NCI-H774 (cell line): ENCODE measurements around the gene SLC38A1.
A peak's percentile ranks its signal among the peaks of the same experiment; 100 is the strongest.

Experiments used
- DNase-seq: peaks from one replicate; lab custom pipeline; 2025; lab: John Stamatoyannopoulos, UW

The SLC38A1 gene

DNA sequence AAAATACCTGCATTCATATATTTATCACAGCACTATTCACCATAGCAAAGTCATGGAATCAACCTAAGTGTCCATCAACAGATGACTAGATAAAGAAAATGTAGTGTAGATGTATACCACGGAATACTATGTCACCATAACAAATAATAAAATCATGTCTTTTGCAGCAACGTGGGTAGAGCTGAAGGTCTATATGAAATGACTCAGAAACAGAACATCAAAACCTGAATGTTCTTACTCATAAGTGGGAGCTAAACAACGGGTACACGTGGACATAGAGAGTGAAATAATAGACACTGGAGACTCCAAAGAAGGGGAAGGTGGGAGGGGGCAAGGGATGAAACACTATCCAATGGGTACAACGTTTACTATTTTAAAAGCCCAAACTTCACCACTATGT, 37.9 kb downstream of the SLC38A1 start:
- no peak for DNase-seq

- DNase-seq: no peak
Observed at GRCh38 chr12:46230306-46230705, 38.5 kb downstream of the SLC38A1 start.

- no peak for DNase-seq
Observed at GRCh38 chr12:46227616-46228015, 41.2 kb downstream of the SLC38A1 start.

DNA sequence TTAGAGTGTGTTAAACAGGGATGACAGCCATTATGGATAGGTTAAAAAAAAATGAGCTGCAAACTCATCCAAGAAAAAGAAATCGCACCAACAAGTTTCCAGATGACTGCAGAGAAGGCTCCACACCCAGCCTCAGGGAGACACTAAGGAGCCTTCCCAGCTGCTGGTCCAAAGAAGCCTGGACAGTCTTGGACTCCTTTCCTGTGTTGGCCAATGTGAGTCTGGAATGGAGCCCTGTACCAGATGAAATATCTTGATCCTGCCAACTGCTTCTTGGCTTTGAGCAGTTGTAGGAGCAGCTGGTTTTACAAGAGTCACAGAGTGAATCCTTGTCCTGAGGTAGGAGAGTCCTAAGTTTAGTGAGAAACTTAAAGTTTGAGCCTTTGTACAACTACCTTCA, 44.5 kb downstream of the SLC38A1 start:
- DNase-seq: no peak

GRCh38 chr12:46223047-46223446, 45.8 kb downstream of the SLC38A1 start:
- DNase-seq: no peak

- no peak for DNase-seq
Observed at GRCh38 chr12:46222636-46223035, 46.2 kb downstream of the SLC38A1 start.

GRCh38 chr12:46221255-46222128, 47.4 kb downstream of the SLC38A1 start:
- DNase-seq: no peak

DNA sequence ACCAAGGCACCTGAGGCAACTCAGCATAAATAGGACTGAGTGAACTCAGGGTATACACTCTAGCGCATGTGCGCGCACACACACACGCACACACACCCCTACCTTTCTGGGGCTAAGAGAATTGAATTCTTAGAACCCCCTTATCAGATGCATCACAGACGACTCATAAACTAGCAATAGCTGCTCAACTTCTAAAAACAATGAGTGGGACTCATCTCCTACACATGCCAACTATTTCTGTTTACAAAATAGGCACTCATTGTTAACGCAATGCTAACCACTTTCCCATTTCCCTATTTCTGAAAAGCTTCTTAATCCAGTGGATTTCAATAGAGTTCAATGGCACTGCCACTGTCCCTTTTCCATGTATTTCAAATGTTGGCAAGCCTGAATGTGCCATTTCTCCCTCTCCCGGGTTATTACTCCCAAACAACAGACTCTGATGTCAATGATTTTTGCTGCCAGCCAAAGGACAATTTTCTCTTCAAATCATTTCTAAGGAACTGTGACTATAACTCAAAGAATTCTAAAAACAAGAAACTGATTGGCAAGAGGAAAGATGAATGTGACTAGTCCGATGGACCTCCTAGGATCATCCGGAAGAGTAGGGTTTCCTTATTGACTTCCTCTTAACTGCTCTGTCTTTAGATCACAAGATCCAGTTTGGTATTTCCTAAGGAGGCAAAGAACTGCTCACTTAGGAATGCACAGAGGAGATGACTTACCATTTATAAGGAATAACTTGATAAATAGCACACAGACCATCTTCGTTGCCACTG, 48.8 kb downstream of the SLC38A1 start:
- DNase-seq: no peak

DNA sequence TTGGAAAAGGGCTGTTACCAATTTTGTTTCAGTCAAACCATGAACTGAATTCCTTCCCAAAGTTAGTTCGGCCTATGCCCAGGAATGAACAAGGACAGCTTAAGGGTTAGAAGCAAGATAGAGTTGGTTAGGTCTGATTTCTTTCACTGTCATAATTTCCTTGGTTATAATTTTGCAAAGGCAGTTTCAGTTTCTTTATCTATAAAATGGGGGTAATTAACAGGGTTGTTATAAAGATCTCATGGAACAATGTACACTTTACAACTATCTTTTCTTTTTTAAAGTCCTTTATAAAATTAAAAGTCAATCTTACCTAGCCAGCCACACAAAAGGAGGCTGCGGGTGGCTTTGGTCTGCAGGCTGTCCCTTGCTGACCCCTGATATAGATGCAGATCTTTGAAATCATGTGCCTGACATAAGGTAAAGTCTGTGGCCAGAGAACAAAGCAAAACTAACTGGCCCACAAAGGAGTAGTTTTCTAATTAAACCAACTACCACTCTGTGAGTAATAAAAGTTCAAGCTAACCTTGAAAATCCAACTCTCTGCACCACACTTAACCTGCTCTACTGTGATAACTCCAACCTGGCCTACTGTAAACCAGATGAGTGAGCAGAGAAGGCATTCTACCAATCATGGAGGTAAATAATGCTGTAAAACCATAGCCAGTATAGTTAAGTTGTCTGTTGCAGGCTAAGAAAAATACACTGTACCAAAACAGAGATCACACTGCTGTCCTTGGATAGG, 49.5 kb downstream of the SLC38A1 start:
- no peak for DNase-seq

DNA sequence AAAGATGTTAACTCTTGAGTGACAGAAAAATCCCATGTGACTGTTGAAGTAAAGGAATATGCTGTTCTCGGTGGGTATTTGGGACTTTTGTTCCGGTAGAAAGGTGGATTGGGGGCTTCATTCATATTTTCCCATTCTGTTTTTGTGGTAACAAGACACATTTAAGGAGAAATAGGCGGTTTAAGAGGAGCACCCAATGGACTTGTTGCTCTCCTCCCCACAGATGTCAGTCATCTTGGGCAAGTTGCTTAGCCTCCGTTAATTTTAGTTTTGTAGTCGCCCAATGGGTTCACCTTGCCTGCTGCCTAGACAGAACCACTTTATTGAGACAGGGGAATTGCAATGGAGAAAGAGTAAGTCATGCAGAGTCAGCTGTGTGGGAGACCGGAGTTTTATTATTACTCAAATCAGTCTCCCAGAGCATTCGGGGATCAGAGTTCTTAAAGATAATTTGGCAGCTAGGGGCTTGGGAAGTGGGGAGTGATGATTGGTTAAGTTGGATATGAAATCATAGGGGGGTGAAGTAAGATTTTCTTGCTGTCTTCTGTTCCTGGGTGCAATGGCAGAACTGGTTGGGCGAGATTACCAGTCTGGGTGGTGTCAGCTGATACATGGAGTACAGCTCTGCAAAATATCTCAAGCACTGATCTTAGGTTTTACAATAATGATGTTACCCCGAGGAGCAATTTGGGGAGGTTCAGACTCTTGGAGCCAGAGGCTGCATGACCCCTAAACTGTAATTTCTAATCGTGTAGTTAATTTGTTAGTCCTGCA, 50.3 kb downstream of the SLC38A1 start:
- DNase-seq: no peak

DNA sequence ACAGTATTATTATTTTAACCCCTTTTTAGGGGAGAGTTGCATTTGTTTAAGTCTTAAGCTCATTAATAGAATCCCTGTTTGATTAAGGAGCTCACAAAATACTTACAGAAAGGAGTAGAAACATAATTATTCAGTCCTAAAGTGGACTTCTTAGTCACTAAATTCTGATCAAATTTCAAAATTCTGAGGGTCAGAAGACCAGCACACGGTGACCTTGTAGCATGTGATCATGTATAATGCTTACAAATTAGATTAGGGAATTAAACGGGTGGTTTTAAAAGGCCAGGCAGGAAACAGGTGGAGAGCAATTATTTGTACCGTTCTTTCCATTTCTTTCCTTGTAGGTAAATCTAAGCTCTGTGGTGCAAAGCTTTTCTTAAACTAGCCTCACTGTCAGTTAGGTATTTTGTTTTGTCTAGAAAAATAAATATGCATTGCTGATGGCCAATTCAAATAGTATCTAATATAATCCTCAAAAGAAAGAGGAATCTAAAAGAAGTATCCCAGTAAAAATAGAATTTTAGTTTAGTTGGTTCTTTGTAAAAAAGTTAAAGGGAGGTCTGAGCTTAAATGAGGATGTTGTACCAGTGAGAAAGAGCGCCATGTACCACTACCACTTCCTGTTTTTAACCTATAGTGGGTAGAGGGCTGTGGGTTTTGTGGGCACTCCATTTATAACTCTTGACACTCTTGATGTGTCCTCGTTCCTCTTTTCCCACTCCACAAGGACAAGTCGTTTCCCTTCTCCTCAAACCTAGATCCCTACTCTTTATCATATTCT, 51.1 kb downstream of the SLC38A1 start:
- no peak for DNase-seq

DNA sequence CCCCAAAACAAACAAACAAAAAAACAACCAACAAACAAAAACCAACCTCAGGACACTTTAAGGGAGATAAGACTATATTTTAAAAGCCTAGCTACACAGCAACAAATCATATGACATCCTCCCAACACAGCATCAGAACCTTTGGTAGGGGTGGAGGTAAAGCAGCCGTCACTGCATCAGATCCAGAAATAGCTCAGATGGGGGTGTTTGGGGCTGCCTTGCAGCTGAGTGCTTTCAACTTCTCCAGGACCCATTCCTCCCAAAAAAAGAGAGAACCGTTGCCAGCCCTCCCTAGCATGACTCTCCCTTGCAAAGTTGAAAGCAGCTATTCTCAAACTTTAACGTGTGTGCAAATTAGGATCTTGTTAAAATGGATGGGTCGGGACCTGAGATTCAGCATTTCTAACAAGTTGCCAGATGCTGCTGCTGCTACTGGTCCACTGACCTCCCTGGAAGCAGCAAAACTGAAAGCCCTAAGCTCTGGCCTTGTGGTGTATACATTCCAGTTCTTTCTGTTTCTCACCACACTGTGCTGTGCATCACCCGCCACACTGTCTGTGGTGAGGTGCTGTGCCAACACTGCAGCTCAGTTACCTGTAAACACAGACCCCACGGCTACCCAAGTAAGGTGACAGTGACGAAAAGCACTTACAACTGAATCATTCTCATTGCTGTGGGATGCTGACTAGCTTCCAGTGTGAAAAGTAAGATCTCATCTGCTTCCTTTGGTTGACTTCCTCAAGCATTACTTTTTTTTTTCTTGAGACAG, 54.0 kb downstream of the SLC38A1 start:
- no peak for DNase-seq

- DNase-seq: no peak
Observed at GRCh38 chr12:46212108-46212982, 56.5 kb downstream of the SLC38A1 start.

DNA sequence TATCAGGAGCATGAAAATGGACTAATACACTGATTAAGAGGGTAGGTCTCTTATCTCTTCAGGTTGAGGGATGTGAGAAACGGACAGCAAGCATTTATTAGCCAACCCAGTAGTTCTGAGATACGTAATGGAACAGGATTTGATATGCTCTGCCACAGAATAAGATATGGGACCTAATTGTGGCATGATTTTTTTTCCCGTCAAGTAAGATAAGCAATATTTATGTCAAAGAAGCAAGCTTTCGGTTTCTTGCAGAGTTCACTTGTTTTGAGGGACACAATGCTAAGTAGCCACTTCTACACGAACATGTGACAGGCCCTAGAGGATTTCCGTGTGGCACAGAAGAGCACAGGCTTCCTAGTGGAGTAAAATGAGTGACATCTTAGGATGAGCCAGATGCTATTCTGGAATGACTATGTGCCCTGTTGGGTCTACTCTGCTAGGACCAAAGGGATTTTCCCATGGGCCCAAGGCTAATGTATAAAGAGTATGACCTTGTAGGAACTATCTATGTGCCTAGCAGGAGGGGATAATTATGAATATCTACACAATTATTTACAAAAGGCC, 57.9 kb downstream of the SLC38A1 start:
- DNase-seq: no peak

DNA sequence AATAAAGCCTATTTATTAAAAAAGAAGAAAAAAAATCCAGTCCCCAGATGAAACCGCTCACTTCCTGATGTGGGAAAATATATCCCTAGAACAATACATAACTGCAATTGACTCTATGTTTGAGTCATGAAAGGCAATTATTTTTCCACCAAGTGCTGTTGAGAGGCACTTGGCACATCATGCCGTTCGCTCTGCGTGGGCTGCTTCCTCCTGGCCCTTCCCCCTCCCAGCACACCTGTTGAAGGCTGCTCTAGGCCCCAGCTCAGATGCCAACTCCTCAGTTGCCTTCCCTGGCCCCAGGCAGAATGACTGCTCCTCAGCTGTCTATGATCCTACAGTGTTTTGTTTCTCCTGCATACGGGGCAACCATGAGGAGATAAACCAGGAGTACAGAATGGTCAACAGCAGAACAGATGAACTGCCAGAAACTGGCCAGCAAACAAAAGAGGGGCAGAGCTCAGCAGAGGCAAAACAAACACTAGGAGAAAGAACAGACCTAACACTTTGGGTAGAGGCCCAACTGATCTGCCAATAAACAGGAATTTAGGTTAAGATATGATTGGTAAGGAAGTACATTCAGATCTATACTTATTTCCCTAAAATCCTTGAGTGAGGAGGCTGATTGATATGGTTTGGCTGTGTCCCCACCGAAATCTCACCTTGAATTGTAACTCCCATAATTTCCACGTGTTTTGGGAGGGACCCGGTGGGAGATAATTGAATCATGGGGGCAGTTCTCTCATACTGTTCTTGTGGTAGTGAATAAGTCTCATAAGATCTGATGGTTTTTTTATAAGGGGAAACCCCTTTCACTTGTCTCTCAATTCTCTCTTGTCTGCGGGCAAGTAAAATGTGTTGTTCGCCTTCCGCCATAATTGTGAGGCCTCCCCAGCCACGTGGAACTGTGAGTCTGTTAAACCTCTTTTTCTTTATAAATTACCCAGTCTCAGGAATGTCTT, 58.6 kb downstream of the SLC38A1 start:
- peak; percentile 94 for DNase-seq

DNA sequence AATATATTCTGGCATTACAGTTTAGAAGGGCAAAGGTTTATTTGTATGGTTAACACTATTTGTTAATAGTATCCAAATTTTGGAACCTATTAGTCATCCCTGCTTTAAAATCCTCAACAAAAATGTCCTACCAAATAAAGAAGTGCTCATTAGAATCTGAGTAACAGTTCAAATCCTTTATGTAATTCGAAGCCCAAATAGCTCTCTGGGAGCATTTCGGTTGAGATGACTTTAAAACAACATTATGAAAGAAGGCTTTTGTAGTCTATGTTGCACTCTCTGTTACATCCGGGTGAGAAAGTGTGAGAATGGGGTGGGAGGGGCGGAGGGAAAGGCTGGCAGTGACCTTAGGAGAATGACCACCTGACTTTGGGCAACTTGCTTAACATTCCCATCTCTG, 59.7 kb downstream of the SLC38A1 start:
- DNase-seq: peak; percentile 30

DNA sequence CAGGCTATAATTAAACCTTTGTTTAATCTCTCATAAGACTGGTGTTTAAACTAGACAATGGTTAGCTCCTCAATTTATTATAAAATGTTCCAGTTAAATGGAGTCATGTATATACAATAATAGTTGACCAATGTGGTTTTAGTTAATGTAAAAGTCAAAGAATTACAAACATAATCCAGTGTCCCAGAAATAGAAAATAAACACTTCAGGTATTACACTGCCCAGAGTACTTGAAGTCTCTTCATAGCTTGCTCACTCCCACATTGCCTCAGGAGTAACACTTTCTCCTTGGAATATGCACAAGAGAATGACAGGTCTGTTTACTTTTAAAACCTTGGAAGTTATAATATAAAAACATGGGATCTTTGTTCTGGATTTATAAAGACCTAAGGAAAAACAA, 60.5 kb downstream of the SLC38A1 start:
- DNase-seq: peak; percentile 50

DNA sequence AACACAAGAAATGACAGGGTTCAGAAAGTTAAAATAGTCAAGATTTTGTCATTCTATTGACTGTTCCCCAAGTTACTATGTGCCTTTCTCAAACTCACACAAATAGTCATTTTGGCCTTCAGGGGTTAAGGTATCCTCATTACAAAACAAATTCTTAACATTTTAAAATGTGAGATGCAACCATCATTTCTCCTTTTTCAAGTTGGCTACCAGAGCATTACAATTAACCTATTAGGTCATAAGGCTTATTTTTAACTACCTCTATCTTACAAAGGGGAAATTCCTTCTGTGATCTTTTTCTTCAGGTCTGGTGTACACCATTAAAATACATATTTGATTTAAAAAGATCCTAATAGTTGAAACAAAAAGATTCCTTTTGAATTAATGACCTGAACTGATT, 61.2 kb downstream of the SLC38A1 start:
- no peak for DNase-seq
